Activated T-cell treated with anti-CD3 and anti-CD28 coated beads, Interleukin-2, amount 50 U/mL, for 48 hours (primary cell): ENCODE results near the gene PRR15L.
"Not testable (repeated sequence)": the region's sequence is repeated elsewhere in the genome, so short reads cannot be mapped to it uniquely, and the experiment has no call there.

Experiments
- DNase-seq, 2 experiments: peaks; one replicate each; pipeline ENCODE4 v3.0.0-alpha.2; 2020

The PRR15L gene, protein sequence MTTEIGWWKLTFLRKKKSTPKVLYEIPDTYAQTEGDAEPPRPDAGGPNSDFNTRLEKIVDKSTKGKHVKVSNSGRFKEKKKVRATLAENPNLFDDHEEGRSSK

DNA sequence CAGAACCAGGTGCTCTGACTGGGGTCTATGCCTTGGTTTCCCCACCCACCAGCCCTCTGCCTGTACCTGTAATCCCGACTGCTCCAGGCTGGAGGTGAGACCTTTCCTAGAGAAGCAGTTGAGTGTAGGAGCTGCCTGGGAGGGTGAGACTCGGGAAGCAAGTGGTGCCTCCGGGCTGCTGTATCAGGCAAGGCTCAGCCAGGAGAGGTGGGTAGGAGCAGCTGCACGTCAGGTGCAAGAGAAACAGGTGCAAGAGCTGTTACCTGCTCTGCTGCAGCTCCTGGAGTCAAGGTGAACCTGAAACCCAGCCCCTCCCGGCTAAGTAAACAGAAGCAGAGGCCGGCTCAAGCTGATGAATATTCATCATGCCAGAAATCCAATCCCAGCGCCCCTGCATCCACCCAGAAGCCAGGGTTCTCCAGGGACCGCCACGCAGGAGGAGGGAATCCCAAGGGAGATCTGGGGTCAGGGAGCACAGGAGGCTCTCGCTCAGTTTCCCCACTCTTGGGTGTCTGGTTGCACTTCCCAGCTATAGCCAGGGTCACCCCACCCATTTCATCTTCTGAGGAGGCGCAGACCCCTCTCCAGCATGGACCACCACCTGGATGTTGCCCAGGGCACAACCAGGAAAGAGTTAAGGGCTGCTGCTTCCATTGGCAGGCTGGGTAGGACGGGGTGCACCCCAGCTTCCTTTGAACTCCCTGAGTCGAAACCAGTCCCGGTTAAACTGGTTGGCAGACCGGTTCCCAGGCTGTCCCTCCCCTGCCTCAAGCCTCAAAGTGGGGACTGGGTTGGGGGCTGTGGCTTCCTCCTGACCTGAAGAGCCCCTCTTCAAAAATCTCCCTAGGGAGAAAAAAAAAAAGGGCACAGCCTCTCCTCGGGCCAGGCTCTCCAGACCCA is at the start of gene PRR15L:
Gene PRR15L (minus strand): TSS at position 293 of the 900 bp plus-strand sequence. CDS start 4,649 bp downstream, outside the sequence.
- no peak for DNase-seq

DNA sequence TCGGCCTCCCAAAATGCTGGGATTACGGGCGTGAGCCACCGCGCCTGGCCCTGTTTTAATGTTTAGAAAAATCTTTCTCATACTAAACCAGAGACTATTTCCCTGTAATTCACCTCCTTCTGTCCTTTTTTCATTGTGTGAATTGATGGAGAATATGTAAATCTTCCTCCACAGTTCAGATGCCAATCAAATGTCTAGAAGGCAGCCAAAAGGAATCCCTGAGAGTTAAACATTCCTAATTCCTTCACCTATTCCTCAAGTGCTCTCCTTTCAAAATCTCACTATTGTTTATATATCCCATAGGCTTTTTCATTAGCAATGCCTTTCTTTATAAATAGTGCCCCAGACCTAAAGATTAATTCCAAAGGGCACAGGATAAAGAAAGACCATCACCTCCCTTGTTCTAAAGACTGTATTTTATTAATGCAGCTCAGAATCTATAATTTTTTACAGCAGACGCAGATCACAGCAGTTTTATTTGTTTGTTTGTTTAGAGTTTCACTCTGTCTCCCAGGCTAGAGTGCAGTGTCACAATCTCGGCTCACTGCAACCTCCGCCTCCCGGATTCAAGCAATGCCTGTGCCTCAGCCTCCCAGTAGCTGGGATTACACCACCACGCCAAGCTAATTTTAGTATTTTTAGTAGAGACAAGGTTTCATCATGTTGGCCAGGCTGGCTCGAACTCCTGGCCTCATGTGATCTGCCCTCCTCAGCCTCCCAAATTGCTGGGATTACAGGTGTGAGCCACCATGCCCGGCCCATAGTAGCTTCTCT is 49.4 kb upstream of the PRR15L start:
- no peak for DNase-seq

DNA sequence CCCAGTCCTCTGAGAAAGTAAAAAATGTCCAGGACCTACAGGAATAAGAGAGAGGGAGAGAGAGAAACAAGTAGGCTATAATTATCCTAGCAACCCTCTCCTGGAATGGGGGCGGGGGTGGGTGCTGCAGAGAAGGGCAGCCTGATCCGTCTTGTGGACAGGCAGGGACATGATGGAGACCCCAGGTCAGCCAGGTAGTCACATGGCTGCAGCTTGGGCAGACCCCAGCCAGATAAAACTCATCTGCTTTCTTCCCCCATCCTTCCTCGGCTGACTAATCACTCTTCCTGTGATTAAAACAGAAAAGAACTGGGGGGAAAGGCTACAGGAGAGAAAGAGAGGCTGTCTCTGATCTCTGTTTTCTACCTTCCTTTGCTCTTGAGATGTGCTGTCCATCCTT is 47.3 kb upstream of the PRR15L start:
- no peak for DNase-seq

DNA sequence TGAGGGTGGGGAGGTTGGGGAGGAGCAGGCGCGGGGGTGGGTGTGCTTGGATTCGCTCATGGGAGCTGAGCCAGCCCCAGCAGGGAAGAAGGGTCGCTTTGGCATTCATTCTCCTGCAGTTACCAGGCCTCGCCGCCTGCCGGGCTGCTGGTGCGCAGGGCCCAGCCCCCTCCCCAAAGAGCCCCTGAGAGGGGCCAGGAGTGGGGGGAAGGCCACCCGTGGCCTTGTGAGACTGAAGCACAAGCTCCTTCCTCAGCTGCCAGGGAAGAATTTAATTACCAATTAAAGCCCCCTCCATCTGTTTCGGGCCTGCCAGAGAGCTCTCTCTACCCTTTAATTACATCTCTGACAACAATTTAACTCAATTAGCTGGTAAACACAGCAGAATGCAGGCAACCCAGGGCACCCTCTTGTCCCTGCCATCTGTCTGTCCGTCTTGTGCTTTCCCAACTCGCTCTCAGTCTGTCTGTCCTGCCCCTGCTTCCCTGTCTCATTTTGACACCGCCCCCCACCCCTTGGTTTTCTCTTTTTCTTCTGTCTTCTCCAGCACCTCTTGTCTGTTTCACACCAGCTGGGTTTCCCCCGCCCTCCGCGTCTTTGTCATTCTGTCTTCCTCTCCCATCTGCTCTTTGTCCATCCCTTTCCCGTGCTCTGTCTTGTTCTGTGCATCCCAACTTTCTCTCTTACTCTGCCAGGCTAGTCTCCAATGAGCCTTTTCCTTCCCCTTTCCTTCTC is 45.9 kb upstream of the PRR15L start:
- no peak for DNase-seq

DNA sequence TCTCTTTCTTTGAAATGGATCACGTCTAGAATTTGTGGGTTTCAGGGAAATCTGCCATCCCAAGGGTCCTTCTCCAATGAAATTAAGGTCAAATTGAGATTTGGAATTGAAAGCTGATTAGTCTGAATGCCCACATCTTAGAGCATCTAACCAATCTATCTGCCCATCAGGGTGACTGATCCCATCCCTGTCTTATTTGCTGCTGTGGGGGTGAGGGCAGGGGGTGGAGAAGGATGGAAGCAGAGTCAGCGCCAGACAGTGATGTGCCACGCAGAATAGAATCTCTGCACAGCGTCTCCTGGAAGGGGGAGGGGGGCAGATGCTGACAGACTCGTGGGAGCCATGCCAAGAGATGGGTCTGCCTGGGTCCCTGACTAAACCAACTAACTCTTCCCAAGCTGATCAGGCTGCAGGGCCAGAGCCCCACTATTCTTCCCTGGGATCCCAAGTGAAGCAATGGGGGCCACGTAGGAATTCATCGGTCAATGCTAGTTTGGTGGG is 45.3 kb upstream of the PRR15L start:
- DNase-seq: no peak

DNA sequence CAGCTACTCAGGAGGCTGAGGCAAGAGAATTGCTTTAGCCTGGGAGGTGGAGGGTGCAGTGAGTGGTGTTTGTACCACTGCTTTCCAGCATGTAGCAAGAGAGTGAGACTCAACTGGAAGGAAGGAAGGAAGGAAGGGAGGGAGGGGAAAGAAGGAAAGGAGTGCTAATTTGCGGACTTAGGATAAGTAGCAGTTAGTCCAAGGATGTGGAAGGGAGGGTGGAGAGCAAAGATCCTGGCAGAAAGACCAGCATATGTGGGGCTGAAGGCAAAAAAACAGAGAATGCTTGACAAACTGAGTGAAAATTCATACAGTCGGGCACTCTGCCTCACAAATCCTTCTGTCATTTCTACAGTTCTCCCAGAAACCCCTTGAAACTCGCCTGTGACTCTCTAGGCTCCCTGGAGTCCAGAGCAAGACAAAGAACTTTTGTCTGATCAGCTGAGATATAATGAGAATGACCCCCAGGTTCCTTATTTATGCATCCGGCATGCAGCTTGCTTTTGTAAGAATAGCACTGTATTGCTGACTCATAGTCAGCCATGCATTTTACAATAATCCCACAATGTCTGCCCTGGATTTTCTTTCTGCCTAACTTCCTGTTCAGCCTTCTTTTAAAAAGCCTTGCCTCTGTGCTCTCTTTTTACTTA is 44.7 kb upstream of the PRR15L start:
- no peak for DNase-seq

DNA sequence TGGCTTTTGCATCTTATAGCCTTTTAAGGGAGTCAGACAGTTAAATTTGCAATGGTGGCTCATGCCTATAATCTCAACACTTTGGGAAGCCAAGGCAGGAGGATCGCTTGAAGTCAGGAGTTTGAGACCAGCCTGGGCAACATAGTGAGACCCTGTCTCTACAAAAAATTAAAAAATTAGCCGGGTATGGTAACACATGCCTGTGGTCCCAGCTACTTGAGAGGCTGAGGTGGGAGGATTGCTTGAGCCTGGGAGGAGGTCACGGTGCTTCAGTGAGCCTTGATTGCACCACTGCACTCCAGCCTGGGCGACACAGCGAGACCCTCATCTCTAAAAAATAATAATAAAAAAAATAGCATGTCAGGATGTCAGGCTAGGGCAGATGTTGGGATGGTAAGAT is 44.0 kb upstream of the PRR15L start:
- DNase-seq: not testable (repeated sequence)

DNA sequence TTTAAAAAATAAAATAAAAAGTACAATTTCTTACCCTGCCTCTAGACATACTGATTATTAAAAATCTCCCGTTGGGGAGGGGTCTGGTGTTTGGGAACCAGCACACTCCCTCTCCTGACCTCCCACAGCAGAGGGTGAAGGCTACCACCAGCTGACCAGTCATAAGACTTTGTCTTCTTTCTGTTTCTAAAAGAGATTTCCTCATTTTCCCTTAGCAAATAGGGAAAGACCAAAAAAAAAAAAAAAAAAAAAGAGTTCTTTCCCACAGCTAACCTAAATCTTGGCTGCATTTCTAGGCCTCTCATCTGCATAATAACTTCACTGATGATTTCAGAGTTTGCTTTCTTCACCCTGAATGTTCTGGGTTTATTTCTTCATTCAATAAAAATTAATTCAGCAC is 43.5 kb upstream of the PRR15L start:
- no peak for DNase-seq

DNA sequence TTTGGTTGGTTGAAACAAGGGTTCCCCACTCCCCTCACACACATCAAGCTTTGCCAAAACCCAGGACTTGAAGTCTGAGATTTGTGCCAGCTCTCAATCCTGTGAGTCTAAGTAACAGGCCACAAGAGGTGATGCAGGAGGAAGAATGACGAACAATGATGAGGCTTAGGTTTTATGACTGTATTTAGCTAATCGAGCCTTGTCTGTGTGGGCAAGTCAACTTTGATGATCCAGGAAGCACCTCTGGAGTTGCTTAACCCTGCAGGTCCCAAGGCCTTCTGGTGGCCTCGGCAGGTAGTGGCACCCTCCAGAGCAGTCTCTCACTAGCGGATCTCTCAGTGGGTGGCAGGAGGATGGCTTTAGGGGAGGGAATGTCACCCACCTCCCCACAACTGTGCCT is 41.9 kb upstream of the PRR15L start:
- DNase-seq: no peak

DNA sequence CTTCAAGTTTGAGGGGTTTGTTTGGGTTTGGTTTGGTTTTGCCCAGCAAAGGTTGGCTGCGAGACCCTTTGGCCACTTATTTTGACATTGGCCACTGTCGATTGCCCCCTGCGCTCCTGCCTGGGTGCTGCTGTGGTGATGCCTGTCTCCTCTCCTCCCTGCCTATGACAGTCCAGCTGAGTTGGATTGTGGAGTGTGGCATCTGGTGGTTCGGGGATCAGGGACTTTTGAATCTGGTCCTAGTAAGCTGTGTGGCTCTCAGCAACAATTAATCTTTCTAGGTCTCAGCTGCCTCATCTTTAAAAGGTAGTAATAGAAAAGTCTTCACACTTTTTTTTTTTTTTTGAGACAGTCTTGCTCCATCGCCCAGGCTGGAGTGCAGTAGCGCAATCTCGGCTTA is 40.4 kb upstream of the PRR15L start:
- no peak for DNase-seq

DNA sequence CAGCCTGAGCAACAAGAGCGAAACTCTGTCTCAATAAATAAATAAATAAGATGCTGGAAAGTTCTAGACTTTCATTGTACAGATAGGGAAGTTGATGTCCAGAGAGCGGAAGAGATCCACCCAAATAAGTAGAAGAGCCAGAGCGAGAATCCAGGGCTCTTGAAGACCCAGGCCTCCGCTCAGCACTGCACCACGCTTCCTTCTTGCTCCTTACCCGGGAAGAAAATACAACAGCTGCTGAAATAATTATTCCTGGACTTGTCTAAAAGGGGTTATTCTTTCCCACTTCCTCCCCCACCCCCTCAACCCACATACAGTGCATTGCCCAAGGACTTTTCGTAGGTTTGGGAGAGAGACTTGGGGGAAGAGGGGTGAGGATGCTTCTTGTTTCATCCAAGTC is 39.9 kb upstream of the PRR15L start:
- DNase-seq: no peak

DNA sequence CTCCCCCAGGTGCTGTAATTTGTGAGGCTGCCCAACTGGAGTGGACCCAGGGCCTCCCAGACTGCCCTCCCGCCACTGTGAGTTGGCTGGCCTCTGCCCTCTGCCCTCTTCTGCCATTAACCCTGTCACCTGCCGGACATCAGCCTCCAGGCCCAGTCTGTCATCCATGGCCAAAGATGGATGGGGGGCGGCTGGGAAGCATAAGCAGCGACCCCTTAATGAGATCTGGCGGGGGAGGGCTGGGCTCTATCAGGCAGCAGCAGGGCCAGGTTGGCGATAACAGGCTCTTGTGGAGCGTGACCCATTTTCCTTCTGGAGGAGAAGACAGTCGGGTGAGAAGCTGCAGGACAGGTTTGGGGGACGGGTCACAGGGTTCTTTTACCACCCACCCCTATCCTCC is 38.5 kb upstream of the PRR15L start:
- no peak for DNase-seq

DNA sequence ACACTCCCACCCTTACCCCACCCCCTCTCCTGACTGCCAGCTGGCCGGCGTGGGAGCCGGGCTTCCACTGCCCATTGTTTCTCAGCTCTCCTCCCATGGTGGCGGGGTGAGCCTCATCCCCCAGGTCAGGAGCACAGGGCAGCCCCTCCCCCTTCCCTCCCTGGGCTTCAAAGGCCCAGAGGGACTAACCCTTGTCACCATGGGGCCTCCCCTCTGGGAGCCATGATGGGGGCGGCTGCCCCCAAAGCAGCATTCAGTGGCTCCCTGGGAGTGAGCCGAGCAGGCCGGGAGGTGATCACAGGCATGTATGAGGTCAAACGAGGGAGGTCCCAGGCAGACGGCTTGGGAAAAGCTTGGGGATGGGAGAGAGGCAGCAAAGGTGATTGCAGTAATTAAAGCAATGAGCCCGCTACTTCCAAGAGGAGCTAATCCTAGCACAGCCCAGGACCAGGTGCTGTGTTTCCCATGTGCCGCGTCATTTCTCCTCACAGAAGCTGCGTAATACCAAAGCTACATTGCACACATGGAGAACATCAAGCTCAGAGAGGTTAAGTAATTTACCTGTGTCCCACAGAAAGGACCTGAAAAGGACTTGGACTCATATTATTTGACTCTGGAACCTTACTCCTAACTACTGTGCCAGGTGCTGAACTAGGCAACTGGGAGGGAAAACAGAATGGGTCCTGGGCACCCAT is 37.7 kb upstream of the PRR15L start:
- no peak for DNase-seq

DNA sequence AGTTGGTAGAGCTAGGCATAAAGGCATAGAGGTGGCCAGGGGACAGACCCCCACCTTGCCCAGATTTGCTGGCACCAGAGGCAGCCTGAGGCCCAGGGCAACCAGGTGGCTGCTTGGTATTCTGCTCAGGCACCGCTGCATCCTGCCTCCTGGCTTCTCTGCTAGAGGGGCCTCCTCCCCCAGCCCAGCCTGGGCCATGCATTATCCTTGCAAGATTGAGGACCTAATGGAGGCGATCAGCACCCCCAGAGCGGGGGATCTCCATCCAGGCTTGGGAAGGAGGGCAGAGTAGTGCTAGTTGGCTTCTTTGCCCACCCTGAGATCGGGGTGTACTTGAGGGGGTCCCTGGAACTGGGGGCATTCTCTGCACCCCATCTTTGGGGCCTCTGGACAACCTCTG is 37.0 kb upstream of the PRR15L start:
- no peak for DNase-seq

DNA sequence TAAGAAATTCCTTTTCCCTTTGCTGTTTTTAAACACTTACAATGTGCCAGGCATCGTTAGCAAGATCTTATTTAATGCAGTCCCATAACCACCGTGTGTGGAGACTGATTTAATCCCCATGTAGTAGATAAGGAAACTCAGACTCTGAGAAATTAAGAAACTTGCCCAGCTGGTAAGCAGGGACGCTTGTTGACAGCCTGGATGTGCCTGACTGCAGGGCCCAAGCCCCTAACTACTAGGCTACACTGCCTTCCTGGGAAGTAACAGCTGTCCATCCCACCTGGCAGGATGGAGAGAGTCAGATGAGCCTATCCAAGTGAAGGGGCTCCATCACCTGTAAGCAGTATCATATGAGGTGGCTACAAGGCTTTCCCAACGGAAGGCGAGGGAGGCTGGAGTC is 36.3 kb upstream of the PRR15L start:
- DNase-seq: no peak

DNA sequence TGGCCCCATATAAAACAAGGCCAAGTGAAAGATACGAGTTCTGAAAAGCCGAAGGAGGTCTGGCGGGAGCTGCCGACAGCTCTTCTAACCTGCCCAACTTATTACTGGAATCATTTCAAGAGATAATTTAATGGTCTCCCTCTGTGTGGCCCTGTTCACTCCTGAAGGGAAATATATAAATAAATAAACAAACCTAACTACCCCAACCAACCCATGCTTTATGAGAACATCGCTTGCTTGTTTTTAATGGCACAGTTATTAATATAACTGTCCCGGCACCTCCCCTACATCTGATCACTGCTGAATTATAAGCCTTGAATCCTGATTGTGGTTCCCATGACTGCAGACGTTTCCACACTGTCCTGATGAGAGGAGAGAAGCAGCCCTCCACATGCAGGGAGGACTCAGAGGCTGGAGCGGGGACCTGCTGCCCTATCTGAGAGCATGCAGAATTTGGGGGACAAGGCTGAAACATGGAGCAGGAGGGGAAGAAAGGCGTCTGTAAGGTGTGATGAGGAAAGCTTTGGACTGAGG is 35.4 kb upstream of the PRR15L start:
- no peak for DNase-seq

DNA sequence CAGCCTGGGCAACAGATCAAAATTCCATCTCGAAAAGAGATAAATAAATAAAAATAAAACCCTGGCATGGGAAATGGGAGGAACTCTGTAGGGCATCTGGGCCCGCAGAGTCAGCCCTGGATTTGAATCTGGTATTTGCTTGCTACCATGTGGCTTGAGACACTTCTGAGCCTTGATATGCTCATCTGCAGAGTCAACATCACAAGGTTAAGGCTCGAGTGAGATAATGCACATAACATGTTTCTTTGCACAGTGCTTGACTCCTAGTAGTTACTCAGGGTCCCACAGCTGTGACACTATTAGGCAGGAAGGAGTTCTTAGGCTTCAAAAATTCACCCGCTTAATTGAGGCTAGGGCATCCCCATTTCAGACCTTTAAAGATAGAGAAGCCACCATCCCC is 34.5 kb upstream of the PRR15L start:
- DNase-seq: no peak

DNA sequence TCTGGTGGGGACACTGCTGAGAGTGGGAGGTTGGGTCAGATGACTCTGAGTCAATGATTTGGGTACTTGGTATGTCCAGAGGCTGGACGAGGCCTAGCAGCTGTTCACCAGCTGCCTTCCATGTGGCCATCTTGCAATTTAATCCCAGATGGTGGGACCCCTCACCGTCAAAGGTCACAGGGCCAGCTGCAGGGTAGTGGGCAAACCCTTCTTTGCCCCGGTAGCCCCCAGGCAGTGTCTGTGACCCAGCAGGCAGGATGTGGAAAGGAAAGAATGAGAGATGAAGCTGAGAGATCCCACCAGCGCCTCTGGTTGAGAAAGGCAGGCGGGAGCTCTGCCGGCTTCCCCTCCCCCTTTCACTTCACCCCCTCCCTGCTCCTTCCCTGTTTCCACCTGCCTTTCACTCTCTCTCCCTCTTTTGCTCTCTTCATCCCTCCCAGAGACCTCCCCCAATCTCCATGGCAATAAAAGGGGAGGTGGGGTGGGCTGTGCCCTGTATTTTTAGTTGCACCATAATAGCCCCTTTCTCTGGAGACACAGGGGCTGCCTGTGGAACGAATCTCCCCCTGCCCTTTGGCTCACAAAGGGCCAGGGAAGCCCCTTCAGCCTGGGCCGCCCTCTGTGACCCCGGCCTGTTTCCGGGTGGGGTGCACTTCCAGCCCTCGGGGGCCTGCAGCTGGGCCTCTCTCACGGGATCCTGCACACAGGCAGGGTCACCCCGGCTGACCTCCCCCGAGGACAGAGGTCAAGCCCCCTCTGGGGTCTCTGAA is 33.5 kb upstream of the PRR15L start:
- DNase-seq: no peak

DNA sequence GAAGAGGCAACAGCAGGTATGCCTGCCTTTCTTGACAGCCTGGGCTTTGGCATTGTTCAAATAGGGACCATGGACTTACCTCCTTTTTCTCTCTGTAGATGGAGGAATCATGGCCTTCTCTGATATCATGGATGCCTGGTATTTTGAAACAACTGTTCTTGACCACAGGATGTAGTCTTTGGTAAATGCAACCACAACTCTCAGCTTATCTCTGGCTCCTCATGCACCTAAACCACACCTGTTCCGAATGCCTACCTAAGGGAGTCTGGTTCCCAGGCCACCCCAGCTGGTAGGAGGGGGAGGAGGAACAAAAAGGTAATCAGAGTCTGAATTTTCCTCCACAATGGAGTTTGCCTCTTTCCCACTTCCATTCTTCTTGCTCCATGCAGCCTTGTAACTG is 32.0 kb upstream of the PRR15L start:
- DNase-seq: no peak

DNA sequence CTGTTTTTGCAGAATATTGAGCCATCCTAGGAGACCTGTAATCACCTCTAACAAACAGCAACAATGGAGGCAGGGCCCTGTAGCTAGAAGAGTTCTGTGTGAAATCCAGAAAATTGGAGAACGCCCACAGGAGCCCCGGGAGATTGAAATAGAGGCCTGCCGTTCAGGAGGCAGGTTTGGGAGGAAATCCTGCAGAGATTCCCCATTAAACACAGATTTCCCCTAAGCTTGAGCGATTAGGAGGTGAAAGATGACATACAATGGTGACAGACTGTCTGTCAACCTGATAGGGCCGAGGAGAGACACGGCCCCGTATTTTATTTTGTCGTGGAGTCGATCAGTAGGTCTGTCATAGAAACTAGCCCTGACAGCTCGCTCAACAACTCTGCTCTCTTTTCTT is 31.5 kb upstream of the PRR15L start:
- DNase-seq: no peak

DNA sequence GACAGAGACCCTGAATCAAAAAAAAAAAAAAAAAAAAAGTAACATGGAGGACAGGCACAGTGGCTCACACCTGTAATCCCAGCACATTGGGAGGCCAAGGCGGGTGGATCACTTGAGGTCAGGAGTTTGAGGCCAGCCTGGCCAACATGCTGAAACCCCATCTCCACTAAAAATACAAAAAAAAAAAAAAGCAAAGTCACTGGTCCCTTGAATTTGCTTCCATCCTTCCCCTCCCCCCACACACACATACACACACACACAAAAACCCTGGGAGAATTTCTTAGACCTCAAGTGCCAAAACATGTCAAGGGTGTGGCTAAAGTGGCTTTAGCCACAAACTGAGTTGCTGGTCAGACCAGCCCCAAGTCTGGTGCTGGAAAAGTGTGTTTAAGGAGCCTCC is 30.8 kb upstream of the PRR15L start:
- not testable (repeated sequence) for DNase-seq
